Measurements from ENCODE around the gene LBP. TPM values are rescaled to one million over a fixed set of nuclear protein-coding genes. Genes with fewer than 3 reads are reported as not detected.

Gene LBP
- total RNA-seq, 4 donors from 2014 or later: 0.45 to 3.4 (median 2.3) TPM

GRCh38 chr20:38363004-38363747 is 16.9 kb downstream of the LBP start:
- H3K27me3 ChIP-seq: no peaks in the 10 kb centered on the region
- no peak for DNase-seq
- no peak for TF ChIP-seq POLR2A (IDR thresholded peaks at IDR 0.05)
- TF ChIP-seq CTCF (IDR thresholded peaks at IDR 0.05): no peak
- H3K4me1 ChIP-seq: no peaks in the 10 kb centered on the region
- no peak overlapping the region for H3K4me3 ChIP-seq (replicated peaks in 1 of 3)
- H3K9me3 ChIP-seq: no peaks in the 10 kb centered on the region
- intact Hi-C loops (cut with DNase I): no loop called here
- WGBS, 2 donors: 92% methylated on average over 7 to 8 of the region's 8 CpGs
- H3K36me3 ChIP-seq: no peaks in the 10 kb centered on the region
- H3K27ac ChIP-seq: no peak overlapping the region

DNA sequence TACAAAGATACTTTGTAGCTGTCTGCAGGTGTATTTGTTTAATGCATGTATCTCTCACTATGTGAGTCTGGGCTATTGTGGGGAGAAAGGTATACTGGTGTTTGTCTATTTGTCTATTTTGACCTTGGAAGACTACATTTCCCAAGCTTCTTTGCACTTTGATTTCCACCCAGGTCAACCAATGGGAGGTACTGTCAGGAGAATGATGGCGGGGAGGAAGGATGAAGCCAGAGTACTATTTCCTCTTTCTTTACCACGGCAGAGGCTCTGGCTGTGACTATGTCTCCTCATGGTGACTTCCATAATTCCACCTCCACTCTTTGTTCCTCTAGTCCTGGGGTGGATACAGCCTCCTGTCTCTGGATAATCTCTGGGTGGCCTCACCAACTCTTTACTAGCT is 23.1 kb downstream of the LBP start:
- Histone ChIP-seq H3K4me1 (no peaks in the 10 kb centered on the region), H3K9me3 (no peaks in the 10 kb centered on the region), H3K27ac (no peak overlapping the region), H3K36me3 (no peaks in the 10 kb centered on the region), H3K27me3 (no peaks in the 10 kb centered on the region), H3K4me3 (replicated peaks in 1 of 3) (no peak overlapping the region)
- no peak for DNase-seq
- 42 to 44% methylated on average over 2 of the region's 2 CpGs for WGBS, 2 donors
- TF ChIP-seq POLR2A (IDR thresholded peaks at IDR 0.05) (no peak), CTCF (IDR thresholded peaks at IDR 0.05) (no peak)
- intact Hi-C loops (cut with DNase I): no loop called here

DNA sequence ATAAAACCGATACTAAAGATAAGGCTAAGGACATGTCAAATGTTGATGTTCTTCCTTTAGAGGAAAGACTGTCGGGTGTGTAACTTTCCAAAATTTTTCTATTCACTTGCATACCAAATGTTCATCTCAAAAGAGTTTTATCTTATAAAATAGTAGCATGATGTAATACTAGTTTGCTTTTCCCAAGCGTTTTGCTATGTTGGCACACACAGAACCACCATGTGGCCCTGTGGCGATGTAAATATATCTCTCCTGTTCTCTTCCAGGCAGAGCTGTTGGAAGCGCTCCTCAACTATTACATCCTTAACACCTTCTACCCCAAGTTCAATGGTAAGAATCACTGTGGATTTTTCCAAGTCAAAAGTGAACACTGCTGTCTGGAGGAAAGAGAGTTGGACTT is 26.5 kb downstream of the LBP start:
- no peaks in the 10 kb centered on the region for H3K36me3 ChIP-seq

DNA sequence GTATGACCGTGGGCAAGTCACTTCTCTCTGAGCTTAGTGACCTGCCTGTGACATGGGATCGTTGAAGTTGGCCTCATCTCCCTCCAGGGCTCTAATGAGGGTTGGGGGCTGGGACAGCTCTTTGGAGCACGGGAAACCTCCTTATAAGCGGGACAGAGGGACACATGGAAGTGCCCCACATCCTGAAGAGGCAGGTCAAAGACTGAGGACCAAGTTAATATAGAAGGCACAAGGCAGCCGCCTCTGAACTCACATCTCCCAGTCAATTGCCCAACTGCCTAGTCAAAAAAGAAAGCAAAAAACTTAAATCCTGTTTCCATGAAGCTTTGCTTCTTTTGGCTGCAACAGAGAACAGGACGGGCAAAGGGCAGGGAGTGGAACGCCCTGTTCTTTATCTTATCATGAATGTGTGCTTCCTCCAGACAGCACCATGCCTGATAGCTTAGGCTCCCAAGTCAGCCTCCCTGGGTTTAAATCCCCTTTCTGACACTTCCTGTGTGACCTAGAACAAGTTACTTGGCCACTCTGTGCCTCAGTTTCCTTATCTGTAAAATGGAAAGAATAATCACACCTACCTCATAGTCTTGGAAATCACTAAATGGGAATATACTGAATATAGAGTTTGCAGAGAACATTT is 27.1 kb downstream of the LBP start:
- WGBS, 2 donors: 52 to 62% methylated on average over 7 of the region's 7 CpGs
- Histone ChIP-seq H3K27ac (peak overlapping the region in 1 of 3 donors; percentile 13), H3K4me1 (no peaks in the 10 kb centered on the region), H3K36me3 (no peaks in the 10 kb centered on the region), H3K4me3 (replicated peaks in 1 of 3) (no peak overlapping the region), H3K9me3 (no peaks in the 10 kb centered on the region), H3K27me3 (no peaks in the 10 kb centered on the region)
- DNase-seq: peak; percentile 1 to 2
- TF ChIP-seq CTCF (IDR thresholded peaks at IDR 0.05): no peak
- no peak for TF ChIP-seq POLR2A (IDR thresholded peaks at IDR 0.05)
- intact Hi-C loops (cut with DNase I): no loop called here

More for the DNA sequence above, 26.5 kb downstream of the LBP start:
- Histone ChIP-seq H3K27ac (peak overlapping the region in 1 of 3 donors; percentile 13), H3K4me1 (no peaks in the 10 kb centered on the region), H3K9me3 (no peaks in the 10 kb centered on the region), H3K27me3 (no peaks in the 10 kb centered on the region), H3K4me3 (replicated peaks in 1 of 3) (no peak overlapping the region)
- WGBS, 2 donors: 80 to 81% methylated on average over 5 of the region's 5 CpGs
- TF ChIP-seq POLR2A (IDR thresholded peaks at IDR 0.05): no peak
- no peak for TF ChIP-seq CTCF (IDR thresholded peaks at IDR 0.05)
- no peak for DNase-seq
- intact Hi-C loops (cut with DNase I): no loop called here

- no peaks in the 10 kb centered on the region for H3K27me3 ChIP-seq
- DNase-seq: no peak
- 83 to 90% methylated on average over 4 of the region's 5 CpGs for WGBS, 2 donors
- no peak overlapping the region for H3K27ac ChIP-seq
- H3K4me1 ChIP-seq: no peaks in the 10 kb centered on the region
- no peak for TF ChIP-seq CTCF (IDR thresholded peaks at IDR 0.05)
- TF ChIP-seq POLR2A (IDR thresholded peaks at IDR 0.05): no peak
- intact Hi-C loops (cut with DNase I): no loop called here
- H3K4me3 ChIP-seq (replicated peaks in 1 of 3): no peak overlapping the region
- no peaks in the 10 kb centered on the region for H3K36me3 ChIP-seq
- no peaks in the 10 kb centered on the region for H3K9me3 ChIP-seq
These were observed 27.6 kb downstream of the LBP start for GRCh38 chr20:38373898-38374297.
